GM19193 (cell line): ENCODE data around the gene B9D2.

ENCODE experiments used
- POLR2A ChIP-seq: IDR thresholded peaks from 4 replicates; pipeline ENCODE4 v1.6.1; 2011; ENCODE audit not compliant: insufficient read depth, insufficient read length; ENCODE audit errors: extremely low read depth

Gene B9D2

GRCh38 chr19:41364524-41365391 is 809 bp upstream of the B9D2 start:
- no peak for TF ChIP-seq POLR2A

DNA sequence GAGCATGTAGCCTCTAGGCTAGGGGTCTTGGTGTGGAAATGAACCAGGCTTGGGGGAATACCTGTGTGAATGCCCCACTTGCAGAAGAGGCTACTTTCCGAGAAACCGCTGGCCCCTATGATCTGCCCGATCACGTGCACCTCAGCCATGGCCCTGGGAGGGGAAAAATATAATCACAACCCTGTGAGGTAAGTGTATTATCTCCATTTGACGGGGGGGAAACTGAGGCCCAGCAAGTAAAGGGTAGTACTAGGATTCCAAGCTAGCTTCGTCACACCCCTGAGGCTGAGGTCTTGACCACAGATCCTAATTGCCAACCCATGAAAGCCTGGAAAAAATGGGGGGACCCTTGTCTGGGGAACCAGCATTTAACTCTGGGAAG is 587 bp downstream of the B9D2 start:
- TF ChIP-seq POLR2A: no peak

GRCh38 chr19:41362143-41362847 is 1.7 kb downstream of the B9D2 start:
- TF ChIP-seq POLR2A: no peak

GRCh38 chr19:41359741-41360140 is 4.2 kb downstream of the B9D2 start:
- no peak for TF ChIP-seq POLR2A

DNA sequence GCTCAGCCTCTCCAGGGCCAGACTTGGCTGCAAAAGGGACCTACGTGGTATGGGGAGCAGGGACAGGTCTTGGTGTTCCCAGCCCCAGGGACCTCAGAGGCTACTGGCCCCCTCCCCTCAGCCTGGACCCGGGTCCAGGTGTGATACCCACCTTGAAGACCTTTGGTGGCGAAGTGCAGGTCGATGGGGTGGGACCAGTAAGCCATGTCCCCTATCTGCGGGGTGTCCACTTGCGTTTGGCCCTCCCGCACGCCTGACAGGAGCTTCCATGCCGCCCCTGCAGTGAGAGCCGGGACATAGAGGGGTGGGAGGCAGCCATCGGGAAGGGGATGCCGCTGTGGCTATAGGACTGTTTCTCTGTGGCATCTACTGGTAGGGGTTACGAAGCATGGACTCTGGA is 6.2 kb downstream of the B9D2 start:
- no peak for TF ChIP-seq POLR2A

DNA sequence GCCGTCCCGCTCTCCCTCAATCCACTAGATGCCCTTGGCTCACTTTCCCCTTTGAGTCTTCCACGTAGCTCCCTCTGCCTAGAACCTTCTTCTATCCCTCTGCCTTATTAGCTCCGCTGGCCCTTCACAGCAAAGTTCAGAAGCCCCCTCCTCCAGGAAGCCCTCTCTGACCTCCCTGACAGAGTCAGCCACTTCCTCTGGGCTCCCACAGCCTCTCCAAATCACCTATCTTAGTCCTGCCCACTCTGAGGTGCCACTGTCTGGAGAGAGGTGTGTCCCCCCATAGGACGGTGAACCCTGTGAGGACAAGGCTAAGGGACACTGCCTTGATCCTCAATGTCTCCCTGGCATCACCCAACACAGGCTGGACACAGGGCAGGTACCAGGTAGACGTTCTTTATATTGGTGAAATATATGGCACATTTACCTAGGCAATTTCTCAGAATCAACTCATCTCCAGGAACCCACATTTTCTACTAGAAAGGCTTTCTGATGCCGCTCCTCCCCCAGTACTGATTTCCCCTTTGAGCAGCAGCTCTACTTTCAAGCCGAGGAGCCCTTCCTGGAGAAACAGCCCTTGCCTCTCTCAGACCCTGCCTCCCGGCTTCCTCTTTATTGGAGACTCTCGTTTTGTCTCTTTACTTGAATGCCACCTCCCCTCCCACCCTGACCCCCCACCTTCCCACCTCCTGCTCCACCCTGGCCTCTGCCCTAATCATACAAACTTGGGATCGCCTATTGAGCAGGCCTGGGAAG is 6.8 kb downstream of the B9D2 start:
- TF ChIP-seq POLR2A: no peak

DNA sequence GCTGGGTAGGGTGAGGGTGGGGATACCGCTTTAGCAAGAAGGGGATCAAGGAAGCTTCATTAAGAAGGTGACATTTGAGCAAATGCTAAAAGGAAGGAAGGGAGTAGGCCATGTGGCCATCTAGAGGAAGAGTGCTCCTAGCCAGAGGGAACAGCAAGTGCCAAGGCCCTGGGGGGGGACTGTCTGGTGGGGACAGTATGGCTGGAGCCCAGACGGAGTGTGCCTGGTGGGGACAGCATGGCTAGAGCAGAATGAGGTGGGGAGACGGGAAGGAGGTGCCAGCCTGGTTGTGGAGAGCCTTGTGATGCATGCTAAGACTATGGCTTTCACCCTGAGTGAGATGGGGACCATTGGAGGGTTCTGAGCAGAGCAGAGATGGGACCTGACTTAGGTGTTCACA is 8.1 kb downstream of the B9D2 start:
- TF ChIP-seq POLR2A: no peak

GRCh38 chr19:41355035-41355434 is 8.9 kb downstream of the B9D2 start:
- no peak for TF ChIP-seq POLR2A

GRCh38 chr19:41354343-41354953 is 9.5 kb downstream of the B9D2 start:
- TF ChIP-seq POLR2A: no peak

GRCh38 chr19:41353466-41354342 is 10.2 kb downstream of the B9D2 start, which contains the start of gene TGFB1:
Gene TGFB1 (minus strand): TSS chr19:41353922. CDS start chr19:41353044, 878 bp downstream.
- peak; percentile 92 for TF ChIP-seq POLR2A

DNA sequence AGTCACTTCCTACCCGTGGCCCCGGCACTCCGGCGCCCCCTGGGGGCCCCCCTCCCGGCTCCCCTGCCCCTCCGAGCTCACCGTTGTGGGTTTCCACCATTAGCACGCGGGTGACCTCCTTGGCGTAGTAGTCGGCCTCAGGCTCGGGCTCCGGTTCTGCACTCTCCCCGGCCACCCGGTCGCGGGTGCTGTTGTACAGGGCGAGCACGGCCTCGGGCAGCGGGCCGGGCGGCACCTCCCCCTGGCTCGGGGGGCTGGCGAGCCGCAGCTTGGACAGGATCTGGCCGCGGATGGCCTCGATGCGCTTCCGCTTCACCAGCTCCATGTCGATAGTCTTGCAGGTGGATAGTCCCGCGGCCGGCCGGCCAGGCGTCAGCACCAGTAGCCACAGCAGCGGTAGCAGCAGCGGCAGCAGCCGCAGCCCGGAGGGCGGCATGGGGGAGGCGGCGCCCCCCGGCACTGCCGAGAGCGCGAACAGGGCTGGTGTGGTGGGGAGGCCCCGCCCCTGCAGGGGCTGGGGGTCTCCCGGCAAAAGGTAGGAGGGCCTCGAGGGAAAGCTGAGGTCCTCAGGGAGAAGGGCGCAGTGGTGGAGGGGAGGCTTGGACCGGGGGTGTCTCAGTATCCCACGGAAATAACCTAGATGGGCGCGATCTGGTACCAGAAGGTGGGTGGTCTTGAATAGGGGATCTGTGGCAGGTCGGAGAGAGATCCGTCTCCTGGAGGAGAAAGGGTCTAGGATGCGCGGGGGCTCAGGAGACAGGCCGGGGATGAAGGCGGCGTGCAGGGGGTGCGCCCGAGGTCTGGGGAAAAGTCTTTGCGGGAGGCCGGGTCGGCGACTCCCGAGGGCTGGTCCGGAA is 11.1 kb downstream of the B9D2 start:
- peak; percentile 32 for TF ChIP-seq POLR2A

- TF ChIP-seq POLR2A: no peak
Observed at GRCh38 chr19:41352279-41352608, 11.7 kb downstream of the B9D2 start.
